Measurements from ENCODE around the gene FMN1.

DNA sequence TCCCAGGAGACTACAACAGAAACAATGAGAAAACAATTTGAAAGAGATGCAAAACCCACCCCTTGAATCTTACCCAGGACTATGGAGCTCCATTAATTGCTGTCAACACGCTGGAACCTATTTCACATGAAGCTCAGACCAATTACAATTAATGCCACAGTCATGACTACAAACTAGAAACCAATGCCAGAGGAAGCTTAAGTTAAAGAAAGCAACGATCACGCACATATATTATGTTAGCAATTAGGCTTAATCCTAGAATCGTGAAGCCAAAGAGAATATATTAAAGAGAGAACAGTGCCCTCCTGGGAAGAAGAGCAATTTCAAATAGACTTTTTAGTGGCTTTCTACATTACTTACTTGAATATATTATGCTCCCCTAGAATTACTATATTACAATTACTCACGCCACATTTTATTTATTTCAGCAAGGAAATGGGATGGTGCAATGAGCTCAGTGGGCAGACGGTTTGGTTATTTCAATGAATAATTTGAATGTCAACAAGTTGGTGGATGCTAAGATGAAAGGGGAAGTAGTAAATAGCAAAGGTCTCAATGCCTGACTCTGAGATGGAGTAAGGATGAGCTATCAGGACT lies 351.2 kb downstream of the FMN1 start:
- no peak for TF ChIP-seq POLR2A (IDR thresholded peaks at IDR 0.05)
- TF ChIP-seq, protein P1, sequence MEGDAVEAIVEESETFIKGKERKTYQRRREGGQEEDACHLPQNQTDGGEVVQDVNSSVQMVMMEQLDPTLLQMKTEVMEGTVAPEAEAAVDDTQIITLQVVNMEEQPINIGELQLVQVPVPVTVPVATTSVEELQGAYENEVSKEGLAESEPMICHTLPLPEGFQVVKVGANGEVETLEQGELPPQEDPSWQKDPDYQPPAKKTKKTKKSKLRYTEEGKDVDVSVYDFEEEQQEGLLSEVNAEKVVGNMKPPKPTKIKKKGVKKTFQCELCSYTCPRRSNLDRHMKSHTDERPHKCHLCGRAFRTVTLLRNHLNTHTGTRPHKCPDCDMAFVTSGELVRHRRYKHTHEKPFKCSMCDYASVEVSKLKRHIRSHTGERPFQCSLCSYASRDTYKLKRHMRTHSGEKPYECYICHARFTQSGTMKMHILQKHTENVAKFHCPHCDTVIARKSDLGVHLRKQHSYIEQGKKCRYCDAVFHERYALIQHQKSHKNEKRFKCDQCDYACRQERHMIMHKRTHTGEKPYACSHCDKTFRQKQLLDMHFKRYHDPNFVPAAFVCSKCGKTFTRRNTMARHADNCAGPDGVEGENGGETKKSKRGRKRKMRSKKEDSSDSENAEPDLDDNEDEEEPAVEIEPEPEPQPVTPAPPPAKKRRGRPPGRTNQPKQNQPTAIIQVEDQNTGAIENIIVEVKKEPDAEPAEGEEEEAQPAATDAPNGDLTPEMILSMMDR (IDR thresholded peaks at IDR 0.05), result no peak
